ENCODE measurements around the gene COG1.

GRCh38 chr17:73230088-73230487 is 37.2 kb downstream of the COG1 start:
- no peak for TF ChIP-seq POLR2AphosphoS5 (IDR thresholded peaks at IDR 0.05; ENCODE audit: low read depth, low read length)
- no peak for TF ChIP-seq POLR2A (IDR thresholded peaks at IDR 0.05; ENCODE audit: low read depth, low read length)

All from GM12892 (cell line).